ENCODE measurements around the gene SYNE2. TPM values are rescaled to one million over a fixed set of nuclear protein-coding genes. Genes with fewer than 3 reads are reported as not detected.
A peak's percentile ranks its signal among the peaks of the same experiment; 100 is the strongest.

Gene SYNE2
- total RNA-seq, 1 experiment from 2014 or later, result 67.4 TPM

DNA sequence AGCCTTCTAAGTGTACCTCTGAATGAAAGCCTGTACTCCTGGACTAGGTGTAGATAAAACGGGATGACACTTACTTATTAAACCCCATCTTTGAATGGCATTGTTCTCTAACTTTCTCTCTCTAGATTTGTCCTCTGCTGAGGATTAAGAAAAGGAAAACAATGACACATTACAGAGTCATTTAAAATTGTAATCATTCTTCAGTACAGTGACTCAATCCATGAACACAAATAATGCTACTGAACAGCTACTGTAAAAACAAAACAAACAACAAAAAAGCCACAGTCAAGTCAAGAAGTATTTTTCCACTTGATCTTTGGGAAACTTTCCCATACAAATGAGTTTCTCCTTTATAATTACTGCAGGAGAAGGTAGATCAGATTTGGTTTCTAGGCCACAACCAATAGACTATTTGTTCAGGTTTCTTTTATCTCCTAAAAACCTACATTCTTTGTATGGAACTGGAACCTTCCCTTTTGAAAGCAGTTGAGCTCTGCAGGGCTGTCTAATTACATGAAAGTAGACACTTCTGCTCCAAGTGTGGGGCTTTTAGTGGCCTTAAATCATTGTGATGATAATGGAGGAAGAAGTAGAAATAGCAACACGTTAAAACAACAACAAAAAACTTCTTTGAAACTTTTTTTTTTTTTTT is 222.3 kb downstream of the SYNE2 start:
- peaks cover 34% of the 10 kb centered on the region for H3K36me3 Mint-ChIP-seq (ENCODE audit: insufficient read depth, unreplicated experiment)
- ChIA-PET POLR2A (interaction anchor here (0.6 to 10.5 kb wide), 9 partner anchors 9 to 44 kb away, joined by 3 to 121 read pairs (median 3); no protein-coding TSS in a partner anchor), CTCF (interaction anchor here (0.6 to 1.0 kb wide), 2 partner anchors 10 to 34 kb away, joined by 3 to 4 read pairs; no protein-coding TSS in a partner anchor)
- H3K27me3 Mint-ChIP-seq (ENCODE audit: insufficient read depth, unreplicated experiment), result no peaks in the 10 kb centered on the region
- H3K27ac Mint-ChIP-seq (ENCODE audit: low read depth, unreplicated experiment), result peak overlapping the region; percentile 98
- intact Hi-C loops (cut with micrococcal nuclease), result no loop called here
- peak; percentile 55 for DNase-seq (ENCODE audit: unreplicated experiment)
- H3K4me3 Mint-ChIP-seq (ENCODE audit: unreplicated experiment), result no peak overlapping the region
- no peaks in the 10 kb centered on the region for H3K9me3 Mint-ChIP-seq (ENCODE audit: unreplicated experiment)
- H3K4me1 Mint-ChIP-seq (ENCODE audit: insufficient read depth, unreplicated experiment), result peaks cover 11% of the 10 kb centered on the region
- no peak for TF ChIP-seq CTCF (IDR thresholded peaks at IDR 0.05; ENCODE audit: unreplicated experiment)
- BruUV-seq (replicated peaks), result no TSS peak

DNA sequence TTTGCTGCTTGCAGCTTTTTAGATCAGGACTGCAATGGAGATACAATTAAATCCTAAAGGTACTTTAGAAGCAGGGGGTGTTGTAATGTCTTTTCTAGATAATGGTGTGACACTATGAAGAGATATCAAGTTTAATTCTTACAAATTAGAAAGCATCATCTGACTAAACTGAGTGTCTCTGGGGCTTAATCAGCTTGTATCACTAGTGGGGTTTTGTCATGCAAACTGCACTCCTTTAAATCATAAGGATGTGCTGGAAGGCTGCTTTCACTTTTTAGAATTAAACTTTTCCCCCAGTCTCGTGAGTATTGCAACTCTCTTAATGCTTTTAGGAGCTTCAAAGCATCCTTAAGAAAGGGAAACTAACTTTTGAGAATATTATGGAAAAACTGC is 222.8 kb downstream of the SYNE2 start:
- peaks cover 37% of the 10 kb centered on the region for H3K36me3 Mint-ChIP-seq (ENCODE audit: insufficient read depth, unreplicated experiment)
- no TSS peak for BruUV-seq (replicated peaks)
- no peaks in the 10 kb centered on the region for H3K27me3 Mint-ChIP-seq (ENCODE audit: insufficient read depth, unreplicated experiment)
- intact Hi-C loops (cut with micrococcal nuclease), result no loop called here
- no peak overlapping the region for H3K4me3 Mint-ChIP-seq (ENCODE audit: unreplicated experiment)
- no peak for TF ChIP-seq CTCF (IDR thresholded peaks at IDR 0.05; ENCODE audit: unreplicated experiment)
- peak overlapping the region; percentile 98 for H3K27ac Mint-ChIP-seq (ENCODE audit: low read depth, unreplicated experiment)
- POLR2A ChIA-PET, result interaction anchor here (0.5 to 10.5 kb wide), 10 partner anchors 8 to 44 kb away, joined by 3 to 121 read pairs (median 3); no protein-coding TSS in a partner anchor
- H3K9me3 Mint-ChIP-seq (ENCODE audit: unreplicated experiment), result no peaks in the 10 kb centered on the region
- H3K4me1 Mint-ChIP-seq (ENCODE audit: insufficient read depth, unreplicated experiment), result peaks cover 16% of the 10 kb centered on the region
- no peak for DNase-seq (ENCODE audit: unreplicated experiment)
- CTCF ChIA-PET, result interaction anchor here (0.6 to 1.0 kb wide), 2 partner anchors 11 to 34 kb away, joined by 3 to 4 read pairs; no protein-coding TSS in a partner anchor

DNA sequence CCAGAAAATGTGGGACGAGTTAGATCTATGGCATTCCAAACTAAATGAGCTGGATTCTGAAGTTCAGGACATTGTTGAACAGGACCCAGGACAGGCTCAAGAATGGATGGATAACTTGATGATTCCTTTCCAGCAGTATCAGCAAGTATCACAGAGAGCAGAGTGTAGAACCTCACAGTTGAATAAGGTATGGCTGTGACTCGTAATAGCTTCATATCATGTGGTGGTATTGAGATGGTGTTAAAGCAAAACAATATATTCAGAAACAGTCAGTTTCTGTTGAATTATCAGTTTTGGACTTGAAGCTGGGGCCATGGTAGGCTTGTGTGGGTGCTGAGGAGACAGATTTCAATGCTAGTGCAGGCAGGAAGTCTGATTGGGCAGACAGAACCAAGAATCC is 227.6 kb downstream of the SYNE2 start:
- intact Hi-C loops (cut with micrococcal nuclease), result loop anchor here (5.0 kb wide), 1 partner anchor 37 kb away; no protein-coding TSS in a partner anchor

More for the DNA sequence above, 227.6 kb downstream of the SYNE2 start:
- Mint-ChIP-seq H3K4me3 (ENCODE audit: unreplicated experiment) (no peak overlapping the region), H3K27ac (ENCODE audit: low read depth, unreplicated experiment) (peak overlapping the region; percentile 96), H3K27me3 (ENCODE audit: insufficient read depth, unreplicated experiment) (no peaks in the 10 kb centered on the region), H3K4me1 (ENCODE audit: insufficient read depth, unreplicated experiment) (peaks cover 26% of the 10 kb centered on the region), H3K36me3 (ENCODE audit: insufficient read depth, unreplicated experiment) (peaks cover 7% of the 10 kb centered on the region), H3K9me3 (ENCODE audit: unreplicated experiment) (no peaks in the 10 kb centered on the region)
- no peak for TF ChIP-seq CTCF (IDR thresholded peaks at IDR 0.05; ENCODE audit: unreplicated experiment)
- no peak for DNase-seq (ENCODE audit: unreplicated experiment)
- POLR2A ChIA-PET, result interaction anchor here (0.7 to 10.5 kb wide), 6 partner anchors 10 to 38 kb away, joined by 3 to 121 read pairs (median 50); no protein-coding TSS in a partner anchor
- no TSS peak for BruUV-seq (replicated peaks)
- CTCF ChIA-PET, result interaction anchor here (1.0 kb wide), 1 partner anchor 19 kb away, joined by 4 read pairs; no protein-coding TSS in a partner anchor

Measured in MCF 10A (cell line).